PC-3 (cell line): ENCODE measurements around the gene CRADD.

ENCODE experiments used
- EZH2 ChIP-seq: fragments of 300-600 bp; sonication (generic); IDR thresholded peaks from one replicate; pipeline ENCODE4 v1.6.1; 2017; ENCODE audit warnings: antibody characterized with exemption, mild to moderate bottlenecking, low read length; ENCODE audit not compliant: unreplicated experiment
- EZH2phosphoT487 ChIP-seq: fragments of 300-600 bp; sonication (generic); IDR thresholded peaks from 2 replicates; pipeline ENCODE4 v1.6.1; 2018; ENCODE audit warnings: mild to moderate bottlenecking, antibody characterized with exemption, low read length, borderline replicate concordance
- TF ChIP-seq, protein P1 (sequence below): fragments of 300-600 bp; sonication (generic); conservative IDR thresholded peaks from 2 replicates; pipeline ENCODE4 v1.5.1; 2017; ENCODE audit warnings: antibody characterized with exemption, low read depth, mild to moderate bottlenecking, low read length

DNA sequence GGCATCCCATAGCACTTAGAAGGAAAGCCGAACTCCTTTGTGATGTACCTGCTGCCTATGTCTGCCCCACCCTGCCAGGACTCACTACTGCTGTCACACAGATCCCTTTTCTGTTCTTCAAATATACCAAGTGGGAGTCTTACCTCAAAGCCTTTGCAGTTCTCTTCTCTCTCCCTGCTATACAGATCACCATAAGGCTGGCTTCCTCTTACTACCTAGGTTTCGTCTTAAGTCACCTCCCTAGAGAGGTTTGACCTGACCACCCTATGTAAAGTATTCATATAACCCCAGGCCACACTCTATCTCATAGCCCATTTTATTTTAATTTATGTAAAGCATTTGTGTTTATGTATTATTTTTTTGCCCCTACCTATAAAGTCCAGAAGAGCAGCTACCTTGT, 117.6 kb downstream of the CRADD start:
- TF ChIP-seq, protein P1, sequence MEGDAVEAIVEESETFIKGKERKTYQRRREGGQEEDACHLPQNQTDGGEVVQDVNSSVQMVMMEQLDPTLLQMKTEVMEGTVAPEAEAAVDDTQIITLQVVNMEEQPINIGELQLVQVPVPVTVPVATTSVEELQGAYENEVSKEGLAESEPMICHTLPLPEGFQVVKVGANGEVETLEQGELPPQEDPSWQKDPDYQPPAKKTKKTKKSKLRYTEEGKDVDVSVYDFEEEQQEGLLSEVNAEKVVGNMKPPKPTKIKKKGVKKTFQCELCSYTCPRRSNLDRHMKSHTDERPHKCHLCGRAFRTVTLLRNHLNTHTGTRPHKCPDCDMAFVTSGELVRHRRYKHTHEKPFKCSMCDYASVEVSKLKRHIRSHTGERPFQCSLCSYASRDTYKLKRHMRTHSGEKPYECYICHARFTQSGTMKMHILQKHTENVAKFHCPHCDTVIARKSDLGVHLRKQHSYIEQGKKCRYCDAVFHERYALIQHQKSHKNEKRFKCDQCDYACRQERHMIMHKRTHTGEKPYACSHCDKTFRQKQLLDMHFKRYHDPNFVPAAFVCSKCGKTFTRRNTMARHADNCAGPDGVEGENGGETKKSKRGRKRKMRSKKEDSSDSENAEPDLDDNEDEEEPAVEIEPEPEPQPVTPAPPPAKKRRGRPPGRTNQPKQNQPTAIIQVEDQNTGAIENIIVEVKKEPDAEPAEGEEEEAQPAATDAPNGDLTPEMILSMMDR, result no peak
- no peak for TF ChIP-seq EZH2phosphoT487
- TF ChIP-seq EZH2, result no peak
